HK-2 (cell line): ENCODE data around the gene RFPL2.
"Not testable (repeated sequence)": the region's sequence is repeated elsewhere in the genome, so short reads cannot be mapped to it uniquely, and the experiment has no call there.

ENCODE experiments used
- DNase-seq: peaks from one replicate; pipeline ENCODE4 v3.0.0-alpha.2; 2018; ENCODE audit not compliant: unreplicated experiment

RFPL2 gene

DNA sequence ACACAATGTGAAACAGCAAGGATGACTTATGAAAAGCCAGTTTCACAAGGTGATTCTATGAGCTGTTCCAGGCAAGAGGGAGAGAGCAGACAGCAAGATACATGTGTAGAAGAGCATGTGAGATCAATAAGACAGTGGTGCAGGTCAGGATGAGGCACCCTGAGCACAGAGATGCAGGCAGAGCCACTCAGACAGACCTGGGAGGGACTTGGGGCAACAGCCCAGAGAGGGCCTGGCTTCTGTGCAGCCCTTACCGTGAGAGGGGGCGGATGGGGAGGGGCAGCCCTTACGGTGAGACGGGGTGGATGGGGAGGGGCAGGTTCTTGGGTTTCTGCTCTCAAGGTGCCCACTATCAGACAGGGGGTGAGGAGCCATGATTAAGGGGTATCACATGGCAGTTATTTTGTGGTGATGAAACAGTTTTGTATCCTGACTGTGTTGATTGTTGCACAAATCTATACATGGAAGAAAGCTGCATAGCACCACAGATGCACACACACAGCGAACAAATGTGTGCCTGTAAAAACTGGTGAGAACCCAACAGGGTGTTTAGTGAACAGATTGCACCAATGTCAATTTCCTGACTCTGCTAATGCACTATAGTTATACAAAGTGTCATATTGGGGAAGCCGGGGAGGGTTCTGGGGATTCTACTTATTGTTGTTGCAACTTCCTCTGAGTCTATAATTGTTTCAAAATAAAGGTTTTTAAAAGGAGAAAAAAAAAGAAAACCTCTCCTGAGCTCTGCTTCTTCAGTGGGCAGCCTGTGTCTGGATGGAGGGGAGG lies 40.6 kb downstream of the RFPL2 start:
- DNase-seq: no peak

DNA sequence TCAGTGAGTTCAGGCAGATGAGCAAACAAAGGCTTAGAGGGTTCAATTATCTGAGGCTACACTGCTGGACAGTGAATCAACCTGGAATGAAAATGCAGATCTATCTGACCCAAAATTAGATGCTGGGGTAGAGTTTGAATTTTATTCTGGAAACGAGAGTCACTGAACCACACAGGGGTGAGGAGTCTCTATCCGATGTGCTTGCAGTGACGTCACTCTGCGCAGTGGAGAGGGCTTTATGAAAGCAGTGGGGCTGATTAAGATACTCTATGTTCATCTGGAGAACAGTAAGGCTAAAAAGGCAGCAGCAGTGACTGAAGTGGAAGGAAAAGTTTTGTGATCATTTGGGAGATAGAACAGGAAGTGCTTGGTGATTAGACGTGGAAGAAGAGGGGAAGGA lies 44.5 kb downstream of the RFPL2 start:
- DNase-seq: not testable (repeated sequence)

DNA sequence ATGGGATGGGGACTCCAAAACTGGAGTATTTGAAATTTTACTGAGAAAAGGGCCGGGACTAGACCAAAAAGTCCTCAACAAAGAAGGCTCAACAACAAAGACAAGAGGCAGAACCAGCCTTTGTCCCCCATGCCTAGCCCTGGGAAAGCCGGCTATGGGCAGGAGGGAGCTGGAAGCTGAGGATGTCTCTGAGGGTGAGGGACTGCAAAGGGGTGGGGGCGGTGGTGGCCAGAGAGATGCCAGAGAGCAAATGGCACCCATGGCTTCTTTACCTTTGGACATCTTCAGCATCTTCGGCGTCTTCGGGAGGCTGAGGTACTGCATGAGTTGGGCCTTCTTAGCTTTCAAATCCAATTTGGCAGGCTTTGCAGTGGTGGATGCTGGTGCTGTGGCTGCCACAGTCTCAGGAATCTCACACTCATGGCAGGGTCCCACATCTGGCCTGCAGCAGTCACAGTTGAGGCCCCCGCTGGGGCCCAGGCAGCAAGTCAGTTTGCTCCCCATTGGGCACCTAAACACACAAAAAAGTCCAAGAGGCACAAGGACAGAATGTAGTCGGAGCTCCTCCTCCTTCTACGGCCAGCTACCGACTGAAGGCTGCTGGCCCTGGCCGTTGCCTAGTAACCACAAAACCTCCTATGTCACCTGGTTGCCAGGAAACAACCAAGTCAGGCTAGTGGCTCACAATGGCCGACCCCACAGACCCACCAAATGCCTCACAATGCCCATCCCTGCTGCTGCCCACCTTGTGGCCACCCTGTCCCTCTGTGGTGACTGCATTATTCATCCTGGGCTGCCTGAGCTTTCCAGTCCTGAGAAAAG lies 46.0 kb downstream of the RFPL2 start, which contains the start of gene C22orf42:
TSS of gene C22orf42 (minus strand) at position 592 of the 822 bp plus-strand sequence. CDS start at position 504, 88 bp downstream.
- no peak for DNase-seq

DNA sequence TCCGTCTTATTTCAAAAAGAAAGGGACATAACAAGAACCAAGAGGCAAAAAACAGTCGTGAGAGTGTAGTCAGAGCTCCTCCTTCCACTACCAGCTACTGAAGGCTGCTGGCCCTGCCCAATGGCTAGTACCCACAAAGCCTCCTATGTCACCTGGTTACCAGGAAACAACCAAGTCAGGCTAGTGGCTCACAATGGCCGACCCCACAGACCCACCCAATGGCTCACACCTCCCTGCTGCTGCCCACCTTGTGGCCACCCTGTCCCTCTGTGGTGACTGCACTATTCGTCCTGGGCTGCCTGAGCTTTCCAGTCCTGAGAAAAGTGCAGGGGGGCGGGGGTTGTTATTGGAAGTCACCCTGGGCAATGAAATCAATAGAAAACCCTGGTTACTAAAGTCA lies 47.2 kb downstream of the RFPL2 start:
- DNase-seq: not testable (repeated sequence)

DNA sequence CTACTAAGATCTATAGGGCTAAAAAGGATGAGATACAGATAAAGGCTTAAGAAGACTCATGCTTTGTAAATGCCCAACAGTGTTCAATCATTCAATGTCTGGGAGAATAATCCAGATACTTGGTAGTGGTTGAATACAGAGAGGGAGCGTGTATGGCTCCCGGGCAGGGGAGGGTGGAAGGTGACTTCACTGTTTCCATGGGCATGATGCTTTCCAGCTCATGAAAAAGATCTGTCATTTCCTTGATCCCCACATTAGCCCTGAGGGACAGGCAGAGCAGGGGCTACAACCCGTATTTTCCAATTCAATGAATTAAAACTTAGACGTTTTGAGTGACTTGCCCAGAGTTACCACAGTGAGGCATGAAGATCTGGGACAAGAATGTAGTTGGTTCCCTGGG lies 50.1 kb downstream of the RFPL2 start:
- not testable (repeated sequence) for DNase-seq

DNA sequence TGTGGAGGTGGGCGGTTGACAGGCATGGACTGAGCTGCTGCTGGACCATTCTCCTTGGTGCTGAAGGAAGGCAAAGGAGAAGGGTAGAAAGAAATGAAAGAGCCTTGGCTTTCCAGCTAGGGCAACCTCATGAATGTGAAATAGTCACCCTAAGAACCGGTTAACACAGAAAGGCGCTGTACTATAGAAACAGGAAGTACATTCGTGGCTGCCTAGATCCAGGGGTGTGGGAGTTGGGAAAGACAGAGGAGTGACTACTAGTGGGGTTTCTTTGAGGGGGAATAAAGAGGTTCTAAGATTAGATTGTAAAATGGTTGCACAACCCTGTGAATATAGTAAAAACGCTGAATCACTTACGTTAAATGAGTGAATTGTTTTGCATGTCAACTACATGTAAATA lies 53.2 kb downstream of the RFPL2 start:
- not testable (repeated sequence) for DNase-seq

DNA sequence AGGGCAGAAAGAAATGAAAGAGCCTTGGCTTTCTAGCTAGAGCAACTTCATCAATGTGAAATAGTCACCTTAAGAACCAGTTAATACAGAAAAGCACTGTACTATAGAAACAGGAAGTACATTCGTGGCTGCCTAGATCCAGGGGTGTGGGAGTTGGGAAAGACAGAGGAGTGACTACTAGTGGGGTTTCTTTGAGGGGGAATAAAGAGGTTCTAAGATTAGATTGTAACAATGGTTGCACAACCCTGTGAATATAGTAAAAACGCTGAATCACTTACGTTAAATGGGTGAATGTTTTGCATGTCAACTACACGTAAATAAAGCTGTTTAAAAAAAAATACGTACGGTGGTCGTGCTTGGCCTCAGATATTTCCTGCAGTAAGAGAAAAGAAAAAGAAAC lies 54.2 kb downstream of the RFPL2 start:
- DNase-seq: not testable (repeated sequence)

DNA sequence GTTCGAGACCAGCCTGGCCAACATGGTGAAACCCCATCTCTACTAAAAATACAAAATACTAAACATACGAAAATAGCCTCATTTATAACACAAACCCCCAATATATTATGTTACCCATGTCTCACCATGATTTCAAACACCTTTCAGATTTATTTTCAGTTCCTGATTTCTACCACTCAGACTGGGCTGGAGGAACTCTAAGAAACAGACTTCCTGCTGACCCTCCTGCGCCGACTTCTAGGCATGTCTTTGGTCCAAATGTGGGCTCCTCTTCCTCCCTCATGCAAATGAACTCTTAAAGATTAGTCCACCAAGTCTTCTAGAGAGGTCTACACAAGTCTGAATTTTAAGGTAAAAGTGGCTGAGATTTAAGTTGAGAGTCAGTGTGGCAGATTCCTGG lies 56.5 kb downstream of the RFPL2 start:
- not testable (repeated sequence) for DNase-seq

DNA sequence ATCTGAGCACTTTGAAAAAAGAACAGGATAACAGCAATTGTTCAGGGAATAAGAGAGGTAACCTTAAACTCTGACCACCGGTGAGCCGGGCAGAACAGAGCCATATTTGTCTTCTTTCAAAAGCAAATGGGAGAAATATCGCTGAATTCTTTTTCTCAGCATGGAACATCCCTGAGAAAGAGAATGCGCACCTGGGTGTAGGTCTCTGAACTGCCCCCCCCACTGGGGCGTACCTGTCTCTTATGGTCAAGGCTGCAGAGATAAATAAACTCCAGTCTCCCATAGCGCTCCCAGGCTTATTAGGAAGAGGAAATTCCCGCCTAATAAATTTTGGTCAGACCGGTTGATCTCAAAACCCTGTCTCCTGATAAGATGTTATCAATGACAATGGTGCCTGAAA lies 57.7 kb downstream of the RFPL2 start:
- not testable (repeated sequence) for DNase-seq

DNA sequence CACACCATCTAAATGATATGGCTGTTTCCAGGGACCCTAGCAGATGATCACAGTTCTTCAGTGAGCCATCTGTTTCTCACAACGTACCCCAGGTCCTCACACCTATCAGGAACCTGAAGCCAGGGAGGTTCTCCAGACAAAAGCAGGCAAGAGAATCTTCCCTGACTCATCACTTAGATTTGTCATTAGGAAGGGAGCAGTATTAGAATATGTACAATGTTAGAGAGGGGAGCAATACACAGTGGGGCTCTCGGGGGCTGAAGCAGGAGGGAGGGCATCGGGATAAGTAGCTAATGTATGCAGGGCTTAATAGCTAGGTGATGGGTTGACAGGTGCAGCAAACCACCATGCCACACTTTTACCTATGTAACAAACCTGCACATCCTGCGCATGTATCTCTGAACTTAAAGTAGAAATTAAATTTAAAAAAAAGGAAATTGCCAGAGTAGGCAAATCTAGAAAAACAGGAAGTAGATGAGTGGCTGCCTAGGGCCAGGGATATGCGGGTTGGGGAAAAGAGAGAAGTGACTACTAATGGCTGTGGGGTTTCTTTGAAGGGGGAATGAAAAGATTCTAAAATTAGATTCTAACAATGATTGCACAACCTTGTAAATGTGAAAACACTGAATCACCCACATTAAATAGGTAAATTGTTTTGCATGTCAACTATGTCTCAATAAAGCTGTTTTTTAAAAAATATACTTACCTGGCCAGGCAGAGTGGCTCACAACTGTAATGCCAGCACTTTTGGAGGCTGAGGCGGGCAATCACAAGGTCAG lies 60.2 kb downstream of the RFPL2 start:
- DNase-seq: no peak

DNA sequence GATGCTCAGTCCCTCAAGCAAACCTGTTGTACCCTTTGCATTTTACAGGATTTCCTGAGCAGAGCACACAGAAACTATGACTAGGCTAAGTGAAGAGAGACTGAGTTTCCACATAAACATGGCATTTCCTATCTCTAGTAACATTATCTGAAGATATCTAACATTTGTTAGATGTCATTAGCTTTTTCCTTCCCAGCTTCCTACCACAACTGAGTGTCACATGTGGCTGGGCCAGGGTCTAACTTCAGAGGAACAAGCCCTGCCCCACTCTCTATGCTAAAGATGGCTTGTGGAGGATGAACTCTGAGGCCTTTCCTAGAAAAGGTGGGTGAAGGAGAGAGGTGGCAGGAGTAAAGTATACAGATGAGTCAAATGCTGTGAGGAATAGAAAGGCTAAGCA lies 62.3 kb downstream of the RFPL2 start:
- no peak for DNase-seq

DNA sequence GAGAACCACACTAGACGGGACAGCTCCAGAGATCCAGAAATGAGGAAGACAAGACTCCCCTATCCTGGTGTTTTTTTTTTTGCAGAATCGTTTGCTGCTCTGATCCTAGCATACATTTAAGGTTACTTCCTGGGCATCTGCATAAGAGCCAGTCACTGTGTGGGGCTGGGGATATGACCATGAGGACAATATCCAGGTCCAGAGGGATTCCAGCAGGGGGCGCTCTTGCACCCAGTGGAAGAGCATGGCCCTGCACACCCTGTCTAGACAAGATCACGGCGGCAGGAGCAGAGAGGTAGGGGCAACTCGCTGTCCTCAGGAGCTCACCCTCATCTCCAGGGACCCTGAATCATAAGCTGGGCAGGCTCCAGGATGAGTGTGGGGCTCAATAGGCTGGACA lies 64.2 kb downstream of the RFPL2 start:
- DNase-seq: not testable (repeated sequence)
